ENCODE measurements around the gene UBR1.

The UBR1 gene

DNA sequence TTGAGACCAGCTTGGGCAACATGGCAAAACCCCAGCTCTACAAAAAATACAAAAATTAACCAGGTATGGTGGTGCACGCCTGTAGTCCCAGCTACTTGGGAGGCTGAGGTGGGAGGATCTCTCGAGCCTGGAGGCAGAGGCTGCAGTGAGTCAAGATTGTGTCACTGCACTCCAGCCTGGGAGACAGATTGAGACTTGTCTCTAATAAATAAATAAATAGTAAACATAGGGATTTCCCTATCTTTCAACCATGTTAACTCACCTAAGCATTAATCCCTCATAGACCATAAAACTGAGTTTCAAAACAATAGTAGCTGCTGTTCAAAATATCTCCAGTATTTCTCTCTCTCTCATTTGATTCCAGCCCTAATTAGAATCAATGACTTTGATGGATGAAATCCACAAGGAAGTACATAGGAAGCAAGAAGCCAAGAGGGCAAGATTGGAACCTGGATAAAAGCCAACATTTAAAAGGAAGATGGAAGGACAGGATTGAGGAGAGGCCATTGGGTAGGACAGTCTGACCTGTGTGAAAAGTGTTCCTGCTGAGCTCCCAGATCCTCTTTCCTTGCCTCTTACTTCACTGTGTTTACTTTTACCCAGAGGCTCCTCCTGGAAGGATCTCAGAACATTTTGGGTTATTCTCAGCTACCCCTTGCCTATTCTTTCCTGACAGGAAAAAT lies 172.9 kb downstream of the UBR1 start:
- Histone ChIP-seq H3K9me3 (ENCODE audit: control insufficient read depth, insufficient read depth, low read length) (no peaks in the 10 kb centered on the region), H3K27ac (ENCODE audit: low read depth, low read length) (no peak overlapping the region), H3K36me3 (ENCODE audit: control insufficient read depth, insufficient read depth, low read length) (no peaks in the 10 kb centered on the region), H3K9ac (ENCODE audit: low read depth, low read length) (no peak overlapping the region), H3K27me3 (ENCODE audit: control insufficient read depth, insufficient read depth, low read length) (no peaks in the 10 kb centered on the region), H3K4me3 (ENCODE audit: low read depth, low read length) (no peak overlapping the region), H3K4me1 (ENCODE audit: control insufficient read depth, insufficient read depth, low read length) (no peaks in the 10 kb centered on the region)

DNA sequence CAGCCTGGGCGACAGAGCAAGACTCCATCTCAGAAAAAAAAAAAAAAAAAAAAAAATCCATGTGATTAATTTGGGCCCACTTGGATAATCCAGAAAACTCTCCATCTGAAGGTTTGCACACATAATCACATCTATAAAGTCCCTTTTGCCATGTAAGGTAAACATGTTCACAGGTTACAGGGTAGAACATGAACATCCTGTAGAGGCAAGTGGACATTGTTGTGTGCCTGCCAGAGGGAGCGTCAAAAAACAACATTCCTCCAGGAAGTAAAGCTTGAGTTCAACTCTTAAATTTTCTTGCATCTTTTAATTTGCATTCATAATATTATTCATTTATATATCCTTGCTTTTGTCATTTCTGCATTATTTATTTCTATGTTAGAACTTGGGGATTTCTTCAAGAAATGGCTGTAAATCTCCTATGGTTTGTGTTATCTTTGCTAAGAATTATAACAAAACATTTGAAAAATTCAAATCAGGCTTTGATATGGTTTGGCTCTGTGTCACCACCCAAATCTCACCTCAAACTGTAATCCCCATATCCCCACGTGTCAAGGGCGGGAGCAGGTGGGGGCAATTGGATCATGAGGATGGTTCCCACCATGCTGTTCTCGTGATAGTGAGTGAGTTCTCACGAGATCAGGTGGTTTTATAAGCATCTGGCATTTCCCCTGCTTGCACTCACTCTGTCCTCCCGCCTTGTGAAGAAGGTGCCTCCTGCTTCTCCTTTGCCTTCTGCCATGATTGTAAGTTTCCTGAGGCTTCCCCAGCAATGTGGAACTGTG lies 173.9 kb downstream of the UBR1 start:
- H3K9ac ChIP-seq (ENCODE audit: low read depth, low read length) = no peak overlapping the region
- H3K4me1 ChIP-seq (ENCODE audit: control insufficient read depth, insufficient read depth, low read length) = no peaks in the 10 kb centered on the region
- H3K9me3 ChIP-seq (ENCODE audit: control insufficient read depth, insufficient read depth, low read length) = no peaks in the 10 kb centered on the region
- no peaks in the 10 kb centered on the region for H3K36me3 ChIP-seq (ENCODE audit: control insufficient read depth, insufficient read depth, low read length)
- H3K27me3 ChIP-seq (ENCODE audit: control insufficient read depth, insufficient read depth, low read length) = no peaks in the 10 kb centered on the region
- H3K4me3 ChIP-seq (ENCODE audit: low read depth, low read length) = no peak overlapping the region
- H3K27ac ChIP-seq (ENCODE audit: low read depth, low read length) = no peak overlapping the region

DNA sequence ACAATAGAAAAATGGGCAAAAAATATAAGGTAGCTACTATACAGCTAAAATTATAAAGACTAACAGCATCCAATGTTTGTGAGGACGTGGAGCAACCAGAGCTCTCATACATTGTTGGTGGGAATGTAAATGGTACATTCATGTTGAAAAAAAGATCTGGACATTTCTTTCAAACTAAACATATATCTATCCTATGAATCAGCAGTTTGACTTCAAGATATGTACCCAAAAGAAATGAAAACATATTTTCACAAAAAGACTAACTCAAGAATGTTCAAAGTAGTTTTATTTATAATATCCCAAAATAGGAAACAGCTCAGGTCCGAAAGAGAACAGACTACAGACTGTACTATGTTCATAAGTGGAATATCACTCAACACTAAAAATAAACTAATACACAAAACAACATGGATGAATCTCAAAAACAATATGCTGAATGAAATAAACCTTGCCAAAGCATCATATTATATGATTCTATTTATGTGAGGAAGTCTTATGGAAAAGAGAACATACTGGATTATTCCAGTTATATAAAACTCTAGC lies 176.5 kb downstream of the UBR1 start:
- H3K36me3 ChIP-seq (ENCODE audit: control insufficient read depth, insufficient read depth, low read length) = no peaks in the 10 kb centered on the region
- H3K27ac ChIP-seq (ENCODE audit: low read depth, low read length) = no peak overlapping the region
- no peak overlapping the region for H3K4me3 ChIP-seq (ENCODE audit: low read depth, low read length)
- H3K9ac ChIP-seq (ENCODE audit: low read depth, low read length) = no peak overlapping the region
- no peaks in the 10 kb centered on the region for H3K9me3 ChIP-seq (ENCODE audit: control insufficient read depth, insufficient read depth, low read length)
- H3K27me3 ChIP-seq (ENCODE audit: control insufficient read depth, insufficient read depth, low read length) = no peaks in the 10 kb centered on the region
- H3K4me1 ChIP-seq (ENCODE audit: control insufficient read depth, insufficient read depth, low read length) = no peaks in the 10 kb centered on the region

DNA sequence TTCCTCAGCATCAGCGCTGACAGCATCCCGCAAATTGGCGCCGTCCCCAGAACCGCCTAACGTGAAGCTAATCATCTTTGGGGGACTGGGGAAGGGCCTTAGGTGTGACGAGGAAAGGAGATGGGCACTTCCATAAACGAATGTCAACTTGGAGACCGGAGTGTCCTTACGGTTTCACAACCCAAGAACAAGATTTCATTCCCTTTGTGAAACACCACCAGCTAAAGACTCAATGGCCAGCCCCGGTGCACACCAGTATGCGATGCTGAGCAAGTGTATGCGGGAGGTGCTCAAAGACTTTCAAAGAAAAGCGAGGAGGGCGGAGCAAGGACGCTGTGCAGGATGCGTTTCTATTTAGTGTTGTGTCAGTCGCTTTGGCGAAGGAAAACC lies 184.5 kb downstream of the UBR1 start:
- no peaks in the 10 kb centered on the region for H3K36me3 ChIP-seq (ENCODE audit: control insufficient read depth, insufficient read depth, low read length)
- peaks cover 6% of the 10 kb centered on the region for H3K27me3 ChIP-seq (ENCODE audit: control insufficient read depth, insufficient read depth, low read length)
- no peaks in the 10 kb centered on the region for H3K9me3 ChIP-seq (ENCODE audit: control insufficient read depth, insufficient read depth, low read length)
- H3K27ac ChIP-seq (ENCODE audit: low read depth, low read length) = no peak overlapping the region
- H3K9ac ChIP-seq (ENCODE audit: low read depth, low read length) = no peak overlapping the region
- H3K4me3 ChIP-seq (ENCODE audit: low read depth, low read length) = peak overlapping the region; percentile 94
- peaks cover 13% of the 10 kb centered on the region; the same call in 1 of the 2 replicates for H3K4me1 ChIP-seq (ENCODE audit: control insufficient read depth, insufficient read depth, low read length)

DNA sequence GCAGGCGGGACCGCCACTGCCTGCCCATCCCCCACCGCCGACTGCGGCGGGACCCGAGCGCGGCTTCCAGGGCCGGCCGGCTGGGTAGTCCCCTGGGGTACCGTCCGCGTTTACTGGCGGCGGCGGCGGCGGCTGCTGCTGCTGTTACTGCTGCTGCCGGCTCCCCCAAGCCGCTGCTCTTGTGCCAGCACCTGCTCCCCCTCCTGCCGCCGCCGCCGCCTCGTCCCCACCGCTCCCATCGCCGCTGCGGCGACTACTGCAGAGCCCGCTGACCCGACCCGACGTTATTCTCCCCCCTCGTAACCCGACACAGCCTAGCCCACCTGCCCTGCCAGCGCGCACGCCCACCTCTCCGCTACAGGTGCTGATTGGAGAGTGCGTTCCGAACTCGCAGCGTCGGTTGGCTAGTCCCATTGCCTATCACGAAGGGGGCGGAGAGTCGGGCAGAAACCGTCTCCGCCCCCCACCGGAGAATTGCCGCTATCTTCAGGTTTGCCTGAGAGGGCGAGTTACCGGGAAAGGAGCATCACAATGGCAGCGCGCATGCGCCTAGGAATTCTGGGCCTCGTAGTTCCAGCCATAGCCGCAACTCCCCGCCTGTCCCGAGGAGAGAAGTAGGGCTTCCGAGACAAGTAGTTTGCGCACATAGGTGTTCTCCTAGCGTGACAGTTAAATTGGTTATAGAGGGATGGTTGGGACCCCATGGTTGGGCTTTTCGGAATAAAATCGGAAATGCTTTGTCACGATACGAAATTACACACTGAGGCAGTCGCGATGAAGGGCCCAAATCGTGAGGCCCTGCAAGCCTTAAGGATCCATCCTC lies 185.1 kb downstream of the UBR1 start, which contains the start of gene TTBK2:
TSS of gene TTBK2 (minus strand) at position 260 of the 823 bp plus-strand sequence. CDS start 42,161 bp downstream, outside the sequence.
- Histone ChIP-seq H3K36me3 (ENCODE audit: control insufficient read depth, insufficient read depth, low read length) (no peaks in the 10 kb centered on the region), H3K9me3 (ENCODE audit: control insufficient read depth, insufficient read depth, low read length) (no peaks in the 10 kb centered on the region), H3K27me3 (ENCODE audit: control insufficient read depth, insufficient read depth, low read length) (peaks cover 6% of the 10 kb centered on the region), H3K4me1 (ENCODE audit: control insufficient read depth, insufficient read depth, low read length) (peaks cover 13% of the 10 kb centered on the region; the same call in 1 of the 2 replicates), H3K4me3 (ENCODE audit: low read depth, low read length) (peak within 1 kb of the TSS; percentile 94), H3K9ac (ENCODE audit: low read depth, low read length) (peak within 1 kb of the TSS; percentile 56), H3K27ac (ENCODE audit: low read depth, low read length) (peak within 1 kb of the TSS; percentile 71)

DNA sequence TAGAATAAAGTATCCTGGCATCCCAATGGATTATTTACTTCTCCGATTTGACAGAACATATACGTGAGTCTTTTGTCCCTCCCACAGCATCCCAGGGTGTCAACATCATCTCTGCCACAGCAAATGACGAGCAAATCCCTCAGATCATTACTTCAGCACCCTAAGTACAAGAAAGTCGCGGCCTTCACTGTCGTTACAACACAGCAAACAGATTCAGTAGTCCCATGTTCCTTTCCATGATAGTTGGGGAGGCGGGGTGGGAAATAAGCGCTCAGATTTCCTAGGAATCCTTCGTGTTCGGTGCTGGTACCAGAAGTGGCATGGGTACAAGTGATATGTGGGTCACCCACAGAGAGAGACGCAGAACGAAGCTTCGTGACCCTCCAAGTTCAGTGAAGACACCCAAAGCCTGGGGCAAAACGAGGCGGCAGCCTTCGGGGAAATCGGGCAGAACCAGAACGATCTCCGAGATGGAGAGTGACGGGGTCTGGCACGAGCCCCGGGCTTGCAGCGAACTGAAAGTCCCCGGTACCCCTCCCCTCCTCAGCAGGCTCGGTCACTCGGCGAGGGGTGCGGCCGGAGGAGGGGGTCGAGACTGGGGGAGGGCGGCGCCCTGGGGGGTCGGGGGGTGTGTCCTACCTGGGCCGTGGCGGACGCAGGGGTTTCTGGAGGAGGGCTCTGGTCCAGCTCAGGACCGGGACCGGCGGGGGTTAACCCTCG lies 185.9 kb downstream of the UBR1 start:
- no peaks in the 10 kb centered on the region for H3K9me3 ChIP-seq (ENCODE audit: control insufficient read depth, insufficient read depth, low read length)
- peaks cover 6% of the 10 kb centered on the region for H3K27me3 ChIP-seq (ENCODE audit: control insufficient read depth, insufficient read depth, low read length)
- H3K36me3 ChIP-seq (ENCODE audit: control insufficient read depth, insufficient read depth, low read length) = no peaks in the 10 kb centered on the region
- peak overlapping the region; percentile 94 for H3K4me3 ChIP-seq (ENCODE audit: low read depth, low read length)
- H3K27ac ChIP-seq (ENCODE audit: low read depth, low read length) = peak overlapping the region; percentile 71
- H3K9ac ChIP-seq (ENCODE audit: low read depth, low read length) = peak overlapping the region; percentile 56
- peaks cover 13% of the 10 kb centered on the region; the same call in 1 of the 2 replicates for H3K4me1 ChIP-seq (ENCODE audit: control insufficient read depth, insufficient read depth, low read length)

DNA sequence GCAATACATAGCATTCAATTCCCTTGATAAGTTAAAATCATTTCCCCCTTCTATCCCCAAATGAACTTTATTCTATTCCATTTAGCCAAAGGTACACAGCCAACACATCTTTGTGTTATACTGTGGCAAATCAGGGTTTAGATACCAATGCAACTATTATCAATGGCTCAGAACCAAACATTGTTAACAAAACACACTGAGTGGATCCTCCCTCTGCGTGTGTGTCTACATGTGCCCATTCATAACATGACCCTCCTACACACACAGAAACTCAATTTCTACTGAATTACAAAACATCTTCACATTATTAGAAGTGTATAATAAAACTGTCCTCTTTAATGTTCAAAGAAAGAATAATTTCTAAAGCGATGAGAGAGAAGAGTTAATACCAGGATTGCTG lies 186.5 kb downstream of the UBR1 start:
- Histone ChIP-seq H3K9me3 (ENCODE audit: control insufficient read depth, insufficient read depth, low read length) (no peaks in the 10 kb centered on the region), H3K27me3 (ENCODE audit: control insufficient read depth, insufficient read depth, low read length) (peaks cover 6% of the 10 kb centered on the region), H3K9ac (ENCODE audit: low read depth, low read length) (peak overlapping the region; percentile 56), H3K4me3 (ENCODE audit: low read depth, low read length) (peak overlapping the region; percentile 94), H3K27ac (ENCODE audit: low read depth, low read length) (no peak overlapping the region), H3K4me1 (ENCODE audit: control insufficient read depth, insufficient read depth, low read length) (peaks cover 13% of the 10 kb centered on the region; the same call in 1 of the 2 replicates), H3K36me3 (ENCODE audit: control insufficient read depth, insufficient read depth, low read length) (no peaks in the 10 kb centered on the region)

DNA sequence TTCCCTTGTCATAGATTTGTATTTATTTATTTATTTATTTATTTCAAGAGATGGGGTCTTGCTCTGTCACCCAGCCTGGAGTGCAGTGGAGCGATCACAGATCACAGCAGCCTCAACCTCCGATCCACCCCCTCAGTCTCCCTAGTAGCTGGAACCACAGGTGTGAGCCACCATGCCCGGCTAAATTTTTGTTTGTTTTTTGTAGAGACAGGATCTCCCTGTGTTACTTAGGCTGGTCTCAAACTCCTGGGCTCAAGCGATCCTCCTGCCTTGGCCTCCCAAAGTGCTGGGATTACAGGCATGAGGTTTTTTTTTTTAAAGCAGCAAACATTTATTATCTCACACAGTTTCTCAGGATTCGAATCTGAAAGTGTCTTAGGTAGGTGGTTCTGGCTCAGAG lies 187.8 kb downstream of the UBR1 start:
- Histone ChIP-seq H3K4me3 (ENCODE audit: low read depth, low read length) (no peak overlapping the region), H3K9ac (ENCODE audit: low read depth, low read length) (no peak overlapping the region), H3K27me3 (ENCODE audit: control insufficient read depth, insufficient read depth, low read length) (peaks cover 6% of the 10 kb centered on the region), H3K4me1 (ENCODE audit: control insufficient read depth, insufficient read depth, low read length) (peaks cover 13% of the 10 kb centered on the region; the same call in 1 of the 2 replicates), H3K9me3 (ENCODE audit: control insufficient read depth, insufficient read depth, low read length) (no peaks in the 10 kb centered on the region), H3K27ac (ENCODE audit: low read depth, low read length) (no peak overlapping the region), H3K36me3 (ENCODE audit: control insufficient read depth, insufficient read depth, low read length) (no peaks in the 10 kb centered on the region)

DNA sequence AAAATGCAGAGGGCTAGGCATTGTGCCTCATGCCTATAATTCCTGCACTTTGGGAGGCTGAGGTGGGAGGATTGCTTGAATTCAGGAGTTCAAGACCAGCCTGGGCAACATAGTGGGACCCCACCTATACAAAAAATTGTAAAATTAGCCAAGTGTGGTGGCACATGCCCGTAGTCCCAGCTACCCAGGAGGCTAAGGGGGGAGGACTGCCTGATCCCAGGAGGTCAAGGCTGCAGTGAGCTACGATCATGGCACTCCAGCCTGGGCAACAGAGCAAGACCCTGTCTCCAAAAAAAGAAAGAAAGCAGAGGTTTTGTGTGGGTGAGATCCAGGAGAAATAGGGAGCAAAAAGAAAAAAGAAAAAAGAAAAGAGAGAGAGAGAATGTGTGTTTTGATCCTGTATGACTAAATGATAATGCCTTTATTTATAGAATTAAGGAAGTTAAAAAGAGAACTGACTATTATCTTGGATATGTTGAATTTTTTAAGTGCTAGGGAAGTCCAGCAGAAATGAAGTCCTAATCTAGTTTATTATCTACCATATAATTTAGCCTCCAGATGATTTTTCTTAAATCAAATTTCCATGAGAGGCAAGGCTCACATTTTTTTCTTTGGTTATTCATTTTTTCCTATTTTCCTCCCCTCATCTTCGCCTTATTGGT lies 190.1 kb downstream of the UBR1 start:
- Histone ChIP-seq H3K4me3 (ENCODE audit: low read depth, low read length) (no peak overlapping the region), H3K27me3 (ENCODE audit: control insufficient read depth, insufficient read depth, low read length) (no peaks in the 10 kb centered on the region), H3K9ac (ENCODE audit: low read depth, low read length) (no peak overlapping the region), H3K36me3 (ENCODE audit: control insufficient read depth, insufficient read depth, low read length) (no peaks in the 10 kb centered on the region), H3K27ac (ENCODE audit: low read depth, low read length) (no peak overlapping the region), H3K9me3 (ENCODE audit: control insufficient read depth, insufficient read depth, low read length) (no peaks in the 10 kb centered on the region), H3K4me1 (ENCODE audit: control insufficient read depth, insufficient read depth, low read length) (peaks cover 8% of the 10 kb centered on the region; the same call in 1 of the 2 replicates)

Data from HUES48 (cell line).